GM12864 (cell line): ENCODE measurements around the gene THEM4.
"Not testable (repeated sequence)": the region's sequence is repeated elsewhere in the genome, so short reads cannot be mapped to it uniquely, and the experiment has no call there.

Source experiments
- DNase-seq: peaks from one replicate; pipeline ENCODE4 v3.0.0-alpha.2; 2011; ENCODE audit warnings: low read depth
- H3K4me3 ChIP-seq: 2 replicates; pipeline ENCODE4 v1.5.1; 2011; ENCODE audit warnings: mild to moderate bottlenecking, low read depth, low read length, control low read depth
- CTCF ChIP-seq: IDR thresholded peaks from 2 replicates; pipeline ENCODE4 v1.5.1; 2011; ENCODE audit warnings: low read depth, mild to moderate bottlenecking, moderate library complexity, low read length, control low read depth, inconsistent platforms; ENCODE audit errors: missing control alignments

THEM4 gene

GRCh38 chr1:151881479-151881878 is 27.8 kb downstream of the THEM4 start:
- no peak for DNase-seq
- no peak for TF ChIP-seq CTCF
- no peak overlapping the region for H3K4me3 ChIP-seq

GRCh38 chr1:151875419-151876097 is 33.8 kb downstream of the THEM4 start:
- TF ChIP-seq CTCF = no peak
- DNase-seq = no peak
- no peak overlapping the region for H3K4me3 ChIP-seq

- not testable (repeated sequence) for H3K4me3 ChIP-seq, DNase-seq
Observed at GRCh38 chr1:151872776-151873175, 36.5 kb downstream of the THEM4 start.

GRCh38 chr1:151871284-151872030 is 37.9 kb downstream of the THEM4 start:
- no peak for DNase-seq
- no peak overlapping the region for H3K4me3 ChIP-seq
- TF ChIP-seq CTCF = no peak

- no peak for TF ChIP-seq CTCF
- no peak for DNase-seq
- H3K4me3 ChIP-seq = no peak overlapping the region
Observed at GRCh38 chr1:151868486-151868885, 40.8 kb downstream of the THEM4 start.

GRCh38 chr1:151867765-151868411 is 41.4 kb downstream of the THEM4 start:
- no peak for TF ChIP-seq CTCF

GRCh38 chr1:151867321-151867720 is 42.0 kb downstream of the THEM4 start:
- DNase-seq = no peak
- TF ChIP-seq CTCF = no peak
- no peak overlapping the region for H3K4me3 ChIP-seq

More at GRCh38 chr1:151867765-151868411, 41.4 kb downstream of the THEM4 start:
- no peak overlapping the region for H3K4me3 ChIP-seq
- no peak for DNase-seq
